HG02885 (cell line): ENCODE measurements around the gene DEGS2.

Source experiments
- ATAC-seq: cut with Tn5 transposase; IDR thresholded peaks from one replicate; pipeline ENCODE4 v1.9.1; 2021; ENCODE audit warnings: mild to moderate bottlenecking; ENCODE audit not compliant: unreplicated experiment, poor library complexity

The DEGS2 gene

DNA sequence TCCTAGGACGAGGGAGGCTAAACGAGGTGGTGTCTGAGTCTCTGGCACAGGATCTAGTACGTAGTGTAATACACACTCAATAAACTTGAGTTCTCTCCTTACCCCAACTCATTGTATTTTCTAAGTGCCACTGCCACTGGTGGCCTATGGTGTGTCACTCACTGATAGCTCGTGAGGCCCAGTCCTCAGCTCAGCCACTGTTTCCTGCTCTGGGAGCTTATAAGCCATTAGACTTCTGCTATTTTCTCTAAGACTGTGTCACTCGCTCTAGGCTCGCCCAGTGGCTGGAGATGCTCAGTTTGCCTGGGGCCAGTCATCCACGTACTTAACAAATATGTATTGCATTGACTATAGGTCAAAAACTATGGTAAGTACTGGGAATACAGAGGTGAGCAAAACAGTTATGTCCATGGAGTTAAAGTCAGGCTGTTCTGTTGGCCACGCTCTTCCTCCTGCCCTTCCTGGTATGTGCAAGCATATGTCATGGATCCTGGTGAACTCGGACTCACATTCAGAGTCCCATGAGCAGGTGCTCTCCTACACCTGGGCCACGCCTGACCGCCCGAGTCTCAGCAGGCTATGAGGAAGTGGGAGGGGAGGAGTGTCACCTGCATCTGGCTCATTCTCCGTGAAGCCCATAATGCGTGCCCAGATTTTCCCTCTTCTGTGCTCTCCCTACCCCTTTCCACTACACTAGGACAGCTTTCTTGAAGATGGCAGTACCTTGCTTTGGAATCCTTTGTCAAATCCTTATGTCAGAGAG lies 41.6 kb downstream of the DEGS2 start:
- ATAC-seq: no peak

DNA sequence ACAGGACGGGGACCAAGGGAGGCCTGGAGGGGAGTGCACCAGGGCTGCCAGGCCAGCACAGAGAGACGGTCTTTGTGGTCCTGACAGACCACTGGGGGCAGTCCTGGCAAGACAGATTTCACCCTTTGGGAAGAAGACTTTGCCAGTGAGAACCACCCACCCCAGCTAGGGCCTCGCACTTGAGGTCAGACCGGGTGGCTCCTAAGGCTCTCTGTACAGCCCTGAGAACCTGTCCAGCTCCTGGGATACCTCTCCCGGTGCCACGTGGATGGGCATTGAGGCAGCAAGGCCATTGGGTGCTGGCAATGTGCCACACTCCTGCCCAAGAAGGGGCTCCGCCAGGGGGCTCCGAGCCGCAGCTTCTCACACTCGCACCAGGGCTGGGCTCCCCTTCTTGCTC lies 42.4 kb downstream of the DEGS2 start:
- ATAC-seq: no peak

DNA sequence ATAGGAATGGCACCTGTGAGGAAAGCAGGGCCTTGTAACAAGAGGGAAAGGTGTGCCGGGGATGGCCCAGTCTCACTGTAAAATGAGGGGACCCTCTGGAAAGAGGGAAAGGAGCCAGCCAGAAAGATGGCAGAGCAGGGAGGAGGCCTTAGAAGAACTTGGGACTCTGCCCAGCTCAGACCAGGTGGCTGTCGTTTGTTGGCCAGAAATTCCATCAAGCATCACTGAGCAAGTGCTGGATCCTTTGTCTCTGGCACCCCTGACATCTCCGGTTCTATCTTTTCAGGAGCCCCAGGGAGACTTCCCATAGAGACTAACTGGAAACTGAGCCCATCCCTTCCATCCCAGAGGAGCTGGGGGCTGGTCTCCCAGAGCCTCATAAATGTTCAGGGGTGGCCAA lies 43.3 kb downstream of the DEGS2 start:
- ATAC-seq: no peak

DNA sequence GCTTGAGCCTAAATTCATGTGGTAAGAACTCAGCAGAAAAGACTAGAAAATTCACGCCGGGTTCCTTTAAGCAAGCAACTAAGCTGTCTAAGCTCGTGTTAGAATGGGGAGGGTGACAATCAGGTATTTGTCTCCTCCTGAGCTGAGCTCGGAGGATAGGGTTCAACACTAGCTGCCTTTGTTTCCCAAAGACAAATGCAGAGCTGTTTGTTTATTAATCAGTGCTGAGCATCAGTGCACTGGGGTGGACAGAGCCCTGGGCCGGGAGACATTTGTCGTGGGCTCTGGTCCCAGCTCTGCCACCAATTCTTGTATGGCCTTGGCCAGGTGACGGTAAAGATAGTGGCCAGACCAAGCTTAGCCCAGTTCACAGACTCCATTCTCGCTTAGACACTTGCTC lies 43.7 kb downstream of the DEGS2 start:
- no peak for ATAC-seq

DNA sequence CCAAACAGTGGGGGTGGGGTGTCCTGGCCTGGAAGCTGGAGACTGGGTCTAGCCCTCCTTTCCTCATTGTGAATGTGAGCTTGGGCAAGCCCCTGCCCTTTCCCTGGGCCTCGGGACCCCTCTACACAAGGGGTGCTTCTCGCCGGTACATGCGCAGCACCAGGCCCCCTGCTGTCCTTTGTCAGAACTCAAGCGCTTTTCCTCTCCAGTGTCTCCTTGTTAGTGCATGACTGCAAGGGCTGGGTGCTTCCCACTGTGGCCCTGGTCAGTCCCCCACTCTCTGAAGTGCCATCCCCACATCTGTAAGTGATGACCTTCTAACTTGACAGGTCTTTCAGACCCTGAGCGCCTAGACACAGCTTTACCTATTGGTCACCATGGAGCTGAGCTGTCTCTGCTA lies 44.2 kb downstream of the DEGS2 start:
- no peak for ATAC-seq

DNA sequence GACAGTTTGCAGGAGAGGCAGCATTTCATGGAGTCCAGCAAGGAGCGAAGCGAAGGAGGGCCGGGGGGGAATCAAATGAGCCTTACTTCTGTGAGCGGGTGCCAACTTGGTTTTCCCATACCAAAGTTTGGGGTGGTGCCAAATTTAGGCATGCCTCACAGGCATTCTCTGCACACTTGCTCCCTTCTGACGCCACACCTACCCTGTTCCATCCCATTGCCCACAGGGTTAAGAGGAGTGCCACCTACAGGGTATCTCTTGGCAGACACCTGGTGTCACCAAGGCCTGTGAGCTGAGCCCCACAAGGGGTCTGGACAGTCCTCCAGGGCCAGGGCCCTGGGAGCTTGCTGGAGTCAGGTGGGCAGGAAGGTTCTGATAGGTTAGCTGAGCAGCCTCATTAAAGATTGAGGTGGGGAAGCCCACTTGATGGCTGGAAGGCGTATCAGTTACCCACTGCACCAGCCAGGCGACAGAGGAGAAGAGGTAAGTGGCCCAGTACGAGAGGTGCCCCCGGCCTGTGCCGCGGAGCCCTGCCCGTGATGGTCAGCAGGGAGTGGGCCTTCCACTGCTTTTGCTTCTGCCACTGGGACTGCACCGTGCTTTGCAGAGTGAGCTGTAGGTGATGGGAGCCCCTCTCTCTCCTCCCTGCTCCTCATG lies 45.2 kb downstream of the DEGS2 start:
- ATAC-seq: no peak

DNA sequence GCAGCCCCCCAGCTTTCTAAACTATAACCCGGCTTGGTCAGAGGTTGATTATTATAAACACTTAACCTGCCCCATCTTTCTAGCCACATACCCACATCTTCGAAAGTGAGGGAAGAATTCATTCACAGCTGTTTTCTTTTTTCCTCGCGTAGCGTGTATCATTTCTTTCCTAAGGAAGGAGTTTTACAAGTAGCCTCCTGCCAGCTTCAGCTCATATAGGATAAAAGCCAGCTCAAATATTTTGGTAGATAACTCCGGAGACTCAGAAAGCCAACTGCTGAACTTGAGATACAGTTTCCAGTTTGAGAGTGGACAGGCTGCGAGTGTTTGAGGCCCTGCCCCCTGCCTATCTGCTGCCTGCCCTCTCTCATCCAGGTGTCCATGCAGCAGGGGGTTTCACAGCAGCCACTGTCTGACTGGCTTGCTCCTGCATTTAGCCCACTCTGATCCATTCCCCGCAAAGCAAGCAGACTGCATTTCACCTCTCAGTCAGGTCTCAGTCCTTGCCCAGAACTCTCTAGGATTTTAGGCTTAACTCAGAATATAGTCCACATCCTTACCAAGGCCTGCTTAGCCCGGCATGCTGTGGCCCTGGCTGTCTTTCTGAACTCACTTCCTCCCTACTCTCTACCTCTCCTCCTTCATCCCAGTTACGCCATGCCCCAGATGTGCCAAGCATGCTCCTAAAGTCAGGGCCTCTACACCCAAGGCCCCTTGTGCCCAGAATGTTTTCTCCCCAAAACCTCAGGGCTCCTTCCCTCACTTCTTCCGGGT lies 47.3 kb downstream of the DEGS2 start:
- no peak for ATAC-seq

DNA sequence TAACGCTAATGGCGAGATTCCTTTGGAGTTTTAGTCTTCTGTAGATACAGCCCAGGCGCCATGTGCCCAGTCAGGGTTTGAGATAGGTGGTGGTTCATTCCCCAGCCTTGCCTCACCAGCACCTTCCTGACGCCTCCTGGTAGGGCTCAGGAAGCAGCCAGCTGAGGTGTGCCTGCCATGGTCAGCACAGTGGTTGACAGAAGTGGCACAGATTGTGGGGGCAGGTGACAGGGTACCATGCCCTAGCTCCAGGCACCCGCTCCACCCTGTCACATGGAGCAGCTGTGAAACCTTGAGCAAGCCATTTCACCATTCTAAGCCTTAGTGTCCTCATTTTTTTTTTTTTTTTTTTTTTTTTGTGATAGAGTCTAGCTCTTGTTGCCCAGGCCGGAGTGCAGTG lies 48.6 kb downstream of the DEGS2 start:
- no peak for ATAC-seq

DNA sequence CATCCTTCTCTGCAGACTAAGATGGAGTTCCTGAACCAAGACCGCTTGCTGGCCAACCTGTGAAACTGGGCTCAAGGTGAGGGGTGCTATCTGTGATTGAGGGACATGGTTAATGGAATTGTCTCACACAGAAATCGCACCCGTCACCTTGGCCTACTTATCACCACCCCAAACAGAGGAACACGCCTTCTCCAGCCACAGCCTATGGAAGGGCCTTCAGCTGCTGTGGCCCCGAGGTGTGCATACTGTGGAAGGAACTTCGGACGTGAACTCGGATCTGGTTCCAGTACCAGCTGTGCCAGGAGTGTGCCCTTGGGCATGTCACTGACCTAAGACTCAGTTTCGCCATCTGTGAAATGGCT lies 49.9 kb downstream of the DEGS2 start:
- ATAC-seq: no peak

DNA sequence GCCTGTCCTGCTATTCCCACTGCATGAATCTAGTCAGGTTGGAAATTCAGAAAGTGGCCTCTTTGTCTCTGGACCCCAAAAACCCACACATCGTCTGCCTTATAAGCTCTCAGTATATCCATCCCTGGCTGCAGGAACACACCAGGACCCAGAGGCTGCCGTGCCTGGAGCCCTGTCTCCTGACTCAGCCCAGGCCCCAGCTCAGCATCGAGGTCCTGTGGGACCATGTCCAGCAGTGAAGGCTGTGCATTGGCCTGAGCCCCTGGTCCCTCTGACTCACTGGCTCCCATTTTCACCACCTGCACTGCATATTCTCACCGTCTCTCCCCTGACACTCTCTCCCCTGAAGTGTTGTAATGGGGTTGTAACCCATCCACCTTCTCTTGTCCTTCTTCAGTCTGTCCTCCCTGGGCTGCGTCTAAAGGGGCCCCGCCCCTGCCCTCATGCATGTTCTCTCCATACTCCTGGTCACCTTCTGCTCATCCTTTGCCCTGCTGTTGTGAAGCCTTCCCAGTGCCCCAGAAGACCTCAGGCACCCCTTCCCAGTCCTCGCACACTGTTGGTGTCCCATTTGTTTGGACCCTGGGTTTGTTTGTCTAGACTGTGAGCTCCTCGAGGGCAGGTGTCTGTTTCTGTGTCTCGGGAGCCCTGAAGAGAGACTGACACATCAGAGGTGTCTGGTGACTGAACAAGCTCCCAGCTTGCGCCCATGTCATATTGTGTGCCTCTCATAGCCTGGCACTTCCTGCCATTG lies 50.4 kb downstream of the DEGS2 start:
- no peak for ATAC-seq

DNA sequence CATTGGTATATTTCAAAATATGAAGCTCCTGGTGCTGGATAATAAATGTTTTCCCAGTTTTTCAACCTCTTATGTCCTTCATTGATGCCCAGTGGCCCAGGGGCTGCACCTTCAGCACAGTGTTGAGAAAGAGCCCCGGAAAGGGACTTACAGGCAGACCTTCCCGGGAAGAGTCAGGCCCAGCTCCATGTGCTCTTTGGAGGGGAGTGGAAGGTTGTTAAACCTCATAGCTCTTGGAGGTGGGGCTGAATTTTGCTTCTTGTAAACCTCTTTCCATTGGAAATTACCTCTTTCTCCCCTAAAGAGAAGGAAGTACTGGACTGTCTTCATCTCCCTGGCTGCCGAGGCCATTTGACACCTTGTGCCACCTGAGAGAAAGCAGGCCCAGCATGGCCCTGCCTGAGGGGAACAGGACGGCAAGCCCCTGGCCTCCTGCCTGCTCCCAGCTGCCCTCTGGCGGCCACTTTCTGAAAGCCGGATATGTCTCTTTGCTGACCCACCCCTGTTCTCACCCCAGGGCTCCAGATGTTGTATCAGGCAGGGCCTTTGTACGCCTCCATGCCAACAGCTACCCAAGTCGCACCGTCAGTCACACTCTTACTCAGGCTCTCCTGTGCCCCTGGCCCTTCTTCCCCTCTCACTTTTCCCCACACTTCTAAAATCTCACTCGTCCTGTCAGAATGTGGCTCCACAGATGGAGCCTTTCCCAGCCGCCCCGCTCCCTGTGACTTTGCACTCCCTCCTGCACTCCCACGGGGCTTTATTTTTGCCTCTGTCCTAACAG lies 51.2 kb downstream of the DEGS2 start:
- ATAC-seq: peak; percentile 75

DNA sequence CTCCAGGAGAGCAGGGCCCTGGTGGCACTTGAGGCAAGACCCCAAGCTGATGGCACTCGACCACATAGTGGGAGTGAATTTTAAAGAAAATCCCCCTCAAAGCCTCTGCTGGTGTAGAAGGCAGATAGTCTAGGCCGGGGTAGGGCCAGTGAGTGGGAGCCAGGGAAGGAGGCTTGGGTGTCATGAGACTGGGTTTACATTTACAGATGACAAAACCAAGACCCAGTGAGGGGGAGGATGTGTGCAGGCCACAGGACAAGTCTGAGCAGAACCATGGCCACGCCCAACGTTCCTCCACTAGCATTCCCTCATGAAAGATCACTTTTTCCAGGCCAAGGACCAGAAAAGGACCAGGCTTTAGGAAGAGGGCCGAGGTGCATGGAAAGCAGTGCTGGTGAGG lies 52.2 kb downstream of the DEGS2 start:
- ATAC-seq: no peak

DNA sequence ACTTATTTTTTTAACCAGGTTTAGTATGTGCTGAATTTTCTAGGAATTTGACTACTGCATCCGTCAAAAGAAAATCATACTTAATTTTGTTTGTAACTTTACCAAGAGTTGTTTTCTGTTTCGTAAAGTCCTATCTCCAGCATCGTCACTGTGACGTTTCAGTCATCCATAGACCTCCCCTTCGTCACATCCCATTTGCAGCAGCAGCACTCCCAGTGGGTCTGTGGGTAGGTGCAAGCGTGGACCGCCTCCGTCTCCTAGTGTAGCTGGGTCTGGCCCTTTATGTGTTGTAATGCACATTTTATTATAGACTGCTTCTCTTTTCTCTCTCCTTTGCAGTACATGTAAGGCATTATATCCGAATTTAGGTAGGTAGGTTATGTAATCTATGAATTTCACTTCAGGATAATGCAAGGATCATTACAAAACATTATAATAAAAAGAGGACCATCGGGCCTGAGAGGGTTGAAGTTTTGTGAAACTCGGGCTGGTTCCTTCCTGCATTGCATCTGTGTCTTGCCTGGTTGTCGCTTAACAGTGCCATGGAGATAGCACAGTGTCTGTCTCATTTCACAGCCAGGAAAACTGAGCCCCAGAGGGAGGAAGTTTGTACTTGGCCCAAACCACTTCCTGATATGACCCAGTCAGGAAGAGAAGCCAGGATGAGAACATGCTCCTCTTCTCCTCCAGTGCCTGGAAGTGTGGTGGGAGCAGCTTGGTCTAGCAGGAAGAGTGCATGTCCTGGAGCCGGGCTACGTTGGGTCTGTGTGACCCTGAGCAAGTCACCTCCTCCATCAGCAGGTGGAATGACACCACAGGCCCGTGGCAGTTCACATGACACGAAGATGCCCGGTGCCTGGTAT lies 53.0 kb downstream of the DEGS2 start:
- ATAC-seq: no peak

DNA sequence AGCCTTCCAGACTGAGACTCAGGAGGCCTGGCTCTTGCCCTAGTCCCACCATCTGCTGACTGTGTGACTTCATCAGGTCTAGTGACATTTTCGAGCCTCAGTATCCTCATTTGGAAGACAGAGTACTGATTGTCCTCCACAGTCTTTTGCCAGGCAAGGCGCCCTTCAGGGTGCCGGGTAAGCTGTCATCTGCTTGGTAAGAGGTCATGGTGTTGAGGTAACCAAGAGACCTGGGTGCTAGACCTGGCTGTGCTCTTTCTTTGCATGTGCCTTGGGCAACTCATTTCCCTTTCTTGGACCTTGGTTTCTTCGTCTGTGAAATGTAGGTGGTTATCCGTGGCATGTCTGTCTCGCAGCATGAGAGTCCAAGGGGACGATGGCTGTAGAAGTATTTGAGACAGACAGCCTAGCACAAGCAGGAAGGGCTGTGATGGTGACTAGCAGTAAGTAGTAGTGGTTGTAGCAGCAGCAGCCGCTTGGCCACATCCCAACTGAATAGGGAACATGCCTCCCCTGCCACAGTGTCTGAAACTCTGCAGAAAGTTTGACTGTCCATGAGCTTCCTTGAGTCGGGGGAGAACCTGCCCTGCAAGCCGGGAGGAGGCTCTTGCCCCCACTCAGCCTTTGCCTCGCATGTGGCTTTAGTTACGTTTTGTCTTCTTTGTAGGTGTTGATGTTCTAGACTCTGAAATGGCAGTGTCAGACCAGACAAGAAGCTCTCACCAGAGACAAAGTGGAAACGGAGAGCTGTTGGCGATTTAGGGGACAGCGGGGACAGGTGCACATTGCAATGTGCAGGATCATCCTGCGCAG lies 53.9 kb downstream of the DEGS2 start:
- ATAC-seq: no peak

DNA sequence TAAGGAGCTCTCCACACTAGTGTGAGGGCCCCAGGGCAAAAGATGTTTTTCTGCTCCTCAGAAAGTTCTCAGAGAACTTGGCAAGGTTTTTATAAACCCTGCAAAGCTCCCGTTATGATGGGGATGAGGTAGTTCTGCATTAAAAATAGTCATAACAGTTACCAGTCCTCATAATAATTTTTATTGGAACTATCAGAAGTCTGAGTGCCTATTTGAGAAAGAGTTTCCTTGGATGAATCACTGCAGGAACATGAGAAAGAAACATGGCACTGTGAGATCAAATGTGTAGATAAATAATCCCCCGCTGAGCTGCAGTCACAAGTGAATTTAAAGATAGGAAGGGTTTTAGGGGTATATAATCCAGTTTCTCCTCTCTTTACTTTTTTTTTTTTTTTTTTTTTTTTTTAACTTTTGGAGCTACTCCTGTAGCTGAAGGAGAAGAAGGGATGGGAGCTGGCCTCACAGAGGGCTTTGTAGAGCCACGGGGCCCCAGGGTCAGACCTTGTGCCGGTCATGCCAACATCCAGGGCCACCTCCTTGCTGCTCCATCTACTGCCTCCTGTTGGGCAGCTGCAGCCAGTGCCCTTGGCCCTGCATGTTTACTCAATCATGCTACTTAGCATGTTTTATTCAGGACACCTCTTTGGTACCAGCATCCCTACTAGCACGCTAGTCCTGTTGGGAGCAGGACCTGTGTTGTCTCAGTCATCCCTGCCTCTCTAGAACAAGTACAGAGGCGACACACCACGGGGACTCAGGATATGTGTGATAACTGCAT lies 54.7 kb downstream of the DEGS2 start:
- ATAC-seq: no peak

DNA sequence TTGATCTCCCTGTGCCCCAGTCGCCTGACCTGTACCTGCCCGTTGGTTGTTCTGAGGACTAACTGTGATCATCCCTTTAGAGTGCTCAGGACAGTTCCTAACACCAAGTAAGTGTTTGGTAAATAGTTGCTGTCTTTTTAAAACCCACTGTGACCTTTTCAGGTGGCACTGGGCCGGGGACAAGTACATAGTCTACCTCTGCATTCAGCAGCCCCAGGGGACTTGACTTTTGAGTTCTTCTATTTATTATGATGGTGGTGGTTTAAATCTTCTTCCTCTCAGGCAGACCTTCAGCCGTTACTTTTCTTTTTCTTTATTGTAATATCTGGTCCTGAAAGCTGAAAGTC lies 55.5 kb downstream of the DEGS2 start:
- ATAC-seq: no peak

DNA sequence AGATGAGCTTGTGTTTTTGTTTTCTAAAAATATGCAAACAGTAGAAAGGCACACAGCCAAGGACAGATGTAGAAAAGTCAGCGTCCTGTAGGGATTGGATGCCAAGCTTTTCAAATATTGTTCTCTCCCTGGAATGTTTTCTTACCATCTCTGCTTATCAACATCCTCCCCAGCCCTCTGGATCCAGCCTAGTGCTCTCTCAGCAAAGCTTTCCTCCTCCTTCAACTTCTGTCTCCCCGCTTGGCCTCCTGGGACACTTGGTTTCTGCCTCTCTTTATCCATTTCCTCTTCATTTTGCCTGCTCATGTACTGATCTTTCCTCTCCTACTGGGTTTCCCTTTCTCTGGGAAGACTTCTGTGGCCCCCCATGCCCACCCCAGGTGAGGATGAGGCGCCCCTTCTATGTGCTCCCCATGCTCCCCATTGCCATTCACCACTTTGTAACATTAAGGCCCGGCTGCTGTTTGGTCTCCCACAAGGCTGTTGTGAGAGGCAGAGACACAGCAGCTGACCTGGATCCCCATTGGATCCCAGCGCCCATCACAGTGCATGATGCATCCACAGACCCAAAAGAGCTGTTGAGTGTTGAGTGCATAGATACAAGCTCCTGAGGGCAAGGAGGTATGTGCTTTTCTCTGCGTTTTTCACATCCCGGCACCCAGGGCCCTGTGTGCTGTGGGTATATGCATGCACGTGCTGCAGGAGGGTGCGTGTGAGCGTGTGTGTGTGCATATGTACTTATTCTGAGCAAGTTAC lies 56.0 kb downstream of the DEGS2 start:
- ATAC-seq: no peak
